Central memory CD8-positive, alpha-beta T cell (primary cell): ENCODE measurements around the gene DAO.

Experiments
- ATAC-seq: fragments of 150-1000 bp; cut with Tn5 transposase; replicated peaks from 2 replicates; pipeline ENCODE4 v1.10.0; 2022; ENCODE audit warnings: mild to moderate bottlenecking, moderate FRiP score, moderate number of reproducible peaks; ENCODE audit not compliant: poor library complexity, severe bottlenecking; ENCODE audit errors: extremely low read depth
- DNase-seq, 2 donors: peaks; one replicate each; pipeline ENCODE4 v3.0.0; 2021; ENCODE audit warnings: low spot score in 2 of 2
- H3K27ac Mint-ChIP-seq: one replicate; pipeline ENCODE4 v1.8.0; 2022; ENCODE audit warnings: low read depth, mild to moderate bottlenecking, moderate library complexity, mixed read lengths
- H3K27me3 Mint-ChIP-seq: one replicate; pipeline ENCODE4 v1.8.0; 2022; ENCODE audit warnings: mixed read lengths
- H3K36me3 Mint-ChIP-seq: one replicate; pipeline ENCODE4 v1.8.0; 2022; ENCODE audit warnings: mild to moderate bottlenecking, moderate library complexity, mixed read lengths; ENCODE audit not compliant: insufficient read depth
- H3K4me1 Mint-ChIP-seq: one replicate; pipeline ENCODE4 v1.8.0; 2022; ENCODE audit warnings: mixed read lengths
- H3K4me3 Mint-ChIP-seq: one replicate; pipeline ENCODE4 v1.8.0; 2022; ENCODE audit warnings: mild to moderate bottlenecking, moderate library complexity, mixed read lengths
- H3K9me3 Mint-ChIP-seq: one replicate; pipeline ENCODE4 v1.8.0; 2022; ENCODE audit warnings: mixed read lengths

Gene DAO

DNA sequence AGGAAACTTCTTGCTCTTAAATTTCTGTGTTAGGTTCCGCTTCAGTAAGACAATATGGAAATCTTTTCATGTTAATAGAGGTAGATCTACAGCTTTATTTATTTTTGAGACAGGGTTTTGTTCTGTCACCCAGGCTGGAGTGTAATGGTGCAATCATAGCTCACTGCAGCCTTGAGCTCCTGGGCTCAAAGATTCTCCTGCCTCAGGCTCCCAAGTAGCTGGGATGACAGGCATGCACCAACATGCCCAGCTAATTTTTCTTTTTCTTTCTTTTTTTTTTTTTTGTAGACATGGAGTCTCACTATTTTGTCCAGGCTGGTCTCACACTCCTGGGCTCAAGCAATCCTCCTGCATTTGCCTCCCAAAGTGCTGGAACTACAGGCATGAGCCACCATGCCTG lies 70.1 kb downstream of the DAO start:
- no peaks in the 10 kb centered on the region for H3K9me3 Mint-ChIP-seq
- H3K36me3 Mint-ChIP-seq = no peaks in the 10 kb centered on the region
- ATAC-seq (no peak), DNase-seq (no peak)
- H3K27ac Mint-ChIP-seq = no peak overlapping the region
- peaks cover 14% of the 10 kb centered on the region for H3K27me3 Mint-ChIP-seq
- no peaks in the 10 kb centered on the region for H3K4me1 Mint-ChIP-seq
- H3K4me3 Mint-ChIP-seq = no peak overlapping the region
